ENCODE results near the gene MAPK8. TPM values are rescaled to one million over a fixed set of nuclear protein-coding genes. Genes with fewer than 3 reads are reported as not detected.

Gene MAPK8
- 24.1 and 75.5 TPM in 2 replicates for total RNA-seq

GRCh38 chr10:48306265-48306869, at the start of gene MAPK8:
MAPK8 (plus strand) TSS chr10:48306677; CDS start chr10:48401661, 94,984 bp downstream.

GRCh38 chr10:48274636-48275035, 31.8 kb upstream of the MAPK8 start, which contains the start of gene FRMPD2:
FRMPD2 (minus strand) TSS chr10:48274696; CDS start chr10:48274567, 129 bp downstream.

Other genes with a start within 250 kb of the MAPK8 start
- under 0.01 and 0.50 TPM in 2 replicates for gene FRMPD2, start 32.0 kb upstream of the MAPK8 start, total RNA-seq